BLaER1 treated with 17β-estradiol and CSF1 and Interleukin-3, amounts not matched to agents 10 nM and 100 nM (cell line): Measurements from ENCODE around the gene RRM2.

Experiments
- H3K27ac ChIP-seq, 11 experiments: shearing (Covaris generic); formaldehyde crosslinking; 2 replicates each; pipeline ENCODE4 v1.8.1; 2022
- H3K27me3 ChIP-seq, 11 experiments: shearing (Covaris generic); formaldehyde crosslinking; 2 replicates each; pipeline ENCODE4 v1.8.1; 2022
- H3K36me3 ChIP-seq, 11 experiments: shearing (Covaris generic); formaldehyde crosslinking; 2 replicates each; pipeline ENCODE4 v1.8.1; 2022
- H3K4me1 ChIP-seq, 10 experiments: shearing (Covaris generic); formaldehyde crosslinking; 2 replicates each; pipeline ENCODE4 v1.8.1; 2022
- H3K4me2 ChIP-seq, 11 experiments: shearing (Covaris generic); formaldehyde crosslinking; 2 replicates each; pipeline ENCODE4 v1.8.1; 2022
- H3K4me3 ChIP-seq, 10 experiments: shearing (Covaris generic); formaldehyde crosslinking; 2 replicates each; pipeline ENCODE4 v1.8.1; 2022
- H3K9ac ChIP-seq, 11 experiments: shearing (Covaris generic); formaldehyde crosslinking; 2 replicates each; pipeline ENCODE4 v1.8.1; 2022
- H3K9me3 ChIP-seq, 11 experiments: shearing (Covaris generic); formaldehyde crosslinking; replicated peaks in 1 of 11; 2 replicates each; pipeline ENCODE4 v1.8.1; 2022
- H4K20me1 ChIP-seq, 11 experiments: shearing (Covaris generic); formaldehyde crosslinking; 2 replicates each; pipeline ENCODE4 v1.8.1; 2022
- Cebpa-rat ChIP-seq, 11 experiments: shearing (Covaris generic); IDR thresholded peaks; 2 replicates each; pipeline ENCODE4 v1.8.1; 2022

RRM2 gene

DNA sequence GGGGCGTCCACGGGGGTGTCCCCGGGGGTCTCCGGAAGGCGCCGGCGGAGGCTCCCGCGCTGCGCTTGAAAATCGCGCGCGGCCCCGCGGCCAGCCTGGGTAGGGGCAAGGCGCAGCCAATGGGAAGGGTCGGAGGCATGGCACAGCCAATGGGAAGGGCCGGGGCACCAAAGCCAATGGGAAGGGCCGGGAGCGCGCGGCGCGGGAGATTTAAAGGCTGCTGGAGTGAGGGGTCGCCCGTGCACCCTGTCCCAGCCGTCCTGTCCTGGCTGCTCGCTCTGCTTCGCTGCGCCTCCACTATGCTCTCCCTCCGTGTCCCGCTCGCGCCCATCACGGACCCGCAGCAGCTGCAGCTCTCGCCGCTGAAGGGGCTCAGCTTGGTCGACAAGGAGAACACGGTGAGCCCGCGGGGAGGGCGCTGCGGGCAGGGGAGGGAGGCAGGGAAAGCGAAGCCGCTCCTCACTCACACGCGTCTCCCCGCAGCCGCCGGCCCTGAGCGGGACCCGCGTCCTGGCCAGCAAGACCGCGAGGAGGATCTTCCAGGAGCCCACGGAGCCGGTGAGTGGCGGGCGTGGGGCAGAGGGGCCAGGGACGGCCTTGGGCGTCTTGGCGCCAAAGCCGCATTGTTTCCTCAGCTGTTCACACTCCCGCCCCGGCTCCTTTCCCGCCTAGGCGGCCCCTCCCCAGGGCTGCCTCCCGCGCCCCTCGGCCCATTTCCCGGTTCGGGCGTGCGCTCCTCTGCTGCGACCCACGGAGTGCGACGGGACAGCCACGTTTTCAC is at the start of gene RRM2:
Gene RRM2, plus strand, starts transcription at position 240 of the 781 bp plus-strand sequence. Its CDS starts 60 bp downstream, at position 300.
- H3K9me3 ChIP-seq = no peaks in the 10 kb centered on the region
- H3K4me2 ChIP-seq = peak within 1 kb of the TSS; percentile 85 to 100 (median 92)
- H3K9ac ChIP-seq = peak within 1 kb of the TSS; percentile 76 to 97 (median 93)
- peaks cover 0 to 50% (median 44%) of the 10 kb centered on the region in 11 experiments; a peak in 17 of 22 replicates for H4K20me1 ChIP-seq
- H3K27me3 ChIP-seq = no peaks in the 10 kb centered on the region
- H3K4me3 ChIP-seq = peak within 1 kb of the TSS; percentile 64 to 89 (median 86)
- peak within 1 kb of the TSS in 10 of 11 experiments; percentile 72 to 97 (median 92); a peak in 21 of 22 replicates for H3K27ac ChIP-seq
- H3K4me1 ChIP-seq = peaks cover 57 to 90% (median 73%) of the 10 kb centered on the region in 10 experiments
- TF ChIP-seq Cebpa-rat (IDR thresholded peaks at IDR 0.05) = no peak
- peaks cover 0 to 47% (median 39%) of the 10 kb centered on the region in 11 experiments; a peak in 18 of 22 replicates for H3K36me3 ChIP-seq

- H3K27me3 ChIP-seq = peaks cover 34 to 60% (median 55%) of the 10 kb centered on the region in 11 experiments
Measured at GRCh38 chr2:10073706-10074105, 48.8 kb upstream of the RRM2 start.

DNA sequence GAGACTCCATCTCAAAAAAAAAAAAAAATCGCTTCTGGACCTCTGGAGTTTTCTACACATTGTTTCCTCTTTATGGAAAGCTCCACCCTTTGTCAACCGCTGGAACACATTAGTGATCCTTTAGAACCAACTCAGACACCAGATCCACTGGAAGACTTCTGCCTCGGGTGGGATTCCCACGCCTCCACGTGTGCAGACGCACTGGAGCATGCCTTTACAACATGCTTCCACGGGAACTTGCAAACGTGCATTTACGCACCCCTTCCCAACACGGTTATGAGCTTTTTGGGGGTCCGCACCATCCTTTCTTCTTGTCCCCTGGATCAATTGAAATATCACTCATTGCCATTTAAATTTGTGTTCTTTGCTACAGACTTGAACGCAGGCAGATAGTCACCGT is 47.4 kb upstream of the RRM2 start:
- Histone ChIP-seq H3K4me1 (peaks cover 0 to 23% (median 12%) of the 10 kb centered on the region in 10 experiments; a peak in 16 of 20 replicates), H3K4me2 (0 out of 22 replicates have a peak overlapping the region, but pooled peaks of 1 of the 11 experiments have one; percentile 10), H4K20me1 (peaks cover 0 to 31% (median 19%) of the 10 kb centered on the region in 11 experiments; a peak in 15 of 22 replicates), H3K4me3 (no peak overlapping the region), H3K27ac (no peak overlapping the region), H3K36me3 (no peaks in the 10 kb centered on the region), H3K9ac (no peak overlapping the region), H3K27me3 (peaks cover 48 to 74% (median 69%) of the 10 kb centered on the region in 11 experiments), H3K9me3 (no peaks in the 10 kb centered on the region)
- TF ChIP-seq Cebpa-rat (IDR thresholded peaks at IDR 0.05) = no peak

More at GRCh38 chr2:10073706-10074105, 48.8 kb upstream of the RRM2 start:
- no peak overlapping the region for H3K4me2 ChIP-seq
- no peaks in the 10 kb centered on the region; a peak in 1 of 22 replicates for H3K9me3 ChIP-seq
- no peak overlapping the region for H3K9ac ChIP-seq
- H3K27ac ChIP-seq = no peak overlapping the region
- no peak overlapping the region for H3K4me3 ChIP-seq
- no peak for TF ChIP-seq Cebpa-rat (IDR thresholded peaks at IDR 0.05)
- peaks cover 0 to 10% (median 2%) of the 10 kb centered on the region in 10 experiments; a peak in 10 of 20 replicates for H3K4me1 ChIP-seq
- H4K20me1 ChIP-seq = peaks cover 0 to 19% (median 7%) of the 10 kb centered on the region in 11 experiments; a peak in 12 of 22 replicates
- H3K36me3 ChIP-seq = no peaks in the 10 kb centered on the region

GRCh38 chr2:10075571-10076209 is 46.8 kb upstream of the RRM2 start:
- Histone ChIP-seq H3K4me1 (peaks cover 5 to 27% (median 16%) of the 10 kb centered on the region in 10 experiments; a peak in 19 of 20 replicates), H3K4me2 (peak overlapping the region in 1 of 11 experiments; percentile 10; a peak in 1 of 22 replicates), H3K27ac (no peak overlapping the region), H3K9me3 (no peaks in the 10 kb centered on the region), H3K27me3 (peaks cover 54 to 80% (median 75%) of the 10 kb centered on the region in 11 experiments), H4K20me1 (peaks cover 0 to 37% (median 24%) of the 10 kb centered on the region in 11 experiments; a peak in 16 of 22 replicates), H3K36me3 (no peaks in the 10 kb centered on the region), H3K9ac (no peak overlapping the region), H3K4me3 (no peak overlapping the region)
- no peak for TF ChIP-seq Cebpa-rat (IDR thresholded peaks at IDR 0.05)

GRCh38 chr2:10076511-10076910 is 46.0 kb upstream of the RRM2 start:
- Histone ChIP-seq H3K9ac (no peak overlapping the region), H3K4me1 (peaks cover 8 to 35% (median 22%) of the 10 kb centered on the region in 10 experiments; a peak in 19 of 20 replicates), H3K27ac (no peak overlapping the region), H3K27me3 (peaks cover 62 to 88% (median 83%) of the 10 kb centered on the region in 11 experiments), H3K4me2 (no peak overlapping the region), H3K36me3 (no peaks in the 10 kb centered on the region), H3K9me3 (no peaks in the 10 kb centered on the region), H4K20me1 (peaks cover 0 to 41% (median 25%) of the 10 kb centered on the region in 11 experiments; a peak in 16 of 22 replicates), H3K4me3 (no peak overlapping the region)
- no peak for TF ChIP-seq Cebpa-rat (IDR thresholded peaks at IDR 0.05)

DNA sequence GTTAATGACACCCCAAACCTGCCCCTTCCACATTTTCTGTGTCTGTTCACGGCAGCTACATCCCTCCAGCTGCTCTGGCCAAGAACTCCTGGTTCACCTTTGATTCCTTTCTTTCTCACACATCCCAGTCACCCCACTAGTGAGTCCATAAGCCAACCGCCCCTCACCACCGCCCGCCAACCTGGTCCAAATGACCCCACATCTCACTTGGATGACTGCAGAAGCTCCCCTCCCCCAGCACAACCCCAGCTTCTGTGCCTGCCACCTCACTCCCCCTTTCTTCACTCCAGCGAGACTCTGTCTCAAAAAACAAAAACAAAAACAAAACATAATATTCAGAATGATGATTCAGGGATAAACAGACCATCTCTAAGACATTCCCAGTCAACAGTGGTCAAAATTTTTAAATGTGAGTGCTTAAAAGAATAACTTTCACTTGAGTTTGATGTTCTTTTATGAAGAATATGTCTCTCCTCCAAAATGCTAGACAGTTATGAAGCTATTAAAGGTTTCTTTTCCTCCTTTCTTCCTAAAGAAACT is 45.5 kb upstream of the RRM2 start:
- Histone ChIP-seq H4K20me1 (peaks cover 0 to 41% (median 25%) of the 10 kb centered on the region in 11 experiments; a peak in 16 of 22 replicates), H3K27ac (no peak overlapping the region), H3K4me2 (no peak overlapping the region), H3K27me3 (peaks cover 68 to 93% (median 89%) of the 10 kb centered on the region in 11 experiments), H3K9ac (no peak overlapping the region), H3K4me3 (no peak overlapping the region), H3K4me1 (peaks cover 8 to 34% (median 22%) of the 10 kb centered on the region in 10 experiments; a peak in 19 of 20 replicates), H3K9me3 (no peaks in the 10 kb centered on the region), H3K36me3 (no peaks in the 10 kb centered on the region)
- no peak for TF ChIP-seq Cebpa-rat (IDR thresholded peaks at IDR 0.05)

DNA sequence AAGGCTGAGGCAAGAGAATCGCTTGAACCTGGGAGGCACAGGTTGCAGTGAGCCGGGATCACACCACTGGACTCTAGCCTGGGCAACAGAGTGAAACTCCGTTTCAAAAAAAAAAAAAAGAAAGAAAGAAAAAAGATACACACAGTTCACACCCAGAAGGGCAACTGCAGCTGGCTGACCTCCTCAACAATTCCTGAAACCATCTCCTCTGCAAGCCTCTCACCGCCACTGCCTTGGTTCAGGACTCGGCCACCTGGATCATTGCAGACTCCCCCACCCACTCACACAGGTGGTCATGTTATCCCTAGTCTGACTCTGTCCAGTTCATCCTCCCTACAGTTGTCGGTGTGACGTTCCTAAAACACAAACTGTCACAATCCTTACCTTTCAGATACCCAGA is 44.5 kb upstream of the RRM2 start:
- Histone ChIP-seq H3K4me3 (no peak overlapping the region), H3K9me3 (no peaks in the 10 kb centered on the region), H3K36me3 (no peaks in the 10 kb centered on the region), H3K27me3 (peaks cover 77 to 100% (median 96%) of the 10 kb centered on the region in 11 experiments), H4K20me1 (peaks cover 0 to 37% (median 25%) of the 10 kb centered on the region in 11 experiments; a peak in 16 of 22 replicates), H3K4me2 (no peak overlapping the region), H3K9ac (no peak overlapping the region), H3K27ac (no peak overlapping the region), H3K4me1 (peaks cover 8 to 29% (median 22%) of the 10 kb centered on the region in 10 experiments; a peak in 19 of 20 replicates)
- no peak for TF ChIP-seq Cebpa-rat (IDR thresholded peaks at IDR 0.05)

- Histone ChIP-seq H4K20me1 (peaks cover 0 to 40% (median 25%) of the 10 kb centered on the region in 11 experiments; a peak in 16 of 22 replicates), H3K27me3 (peaks cover 85 to 100% (median 97%) of the 10 kb centered on the region in 11 experiments), H3K36me3 (no peaks in the 10 kb centered on the region), H3K27ac (no peak overlapping the region), H3K4me1 (peaks cover 8 to 29% (median 22%) of the 10 kb centered on the region in 10 experiments; a peak in 19 of 20 replicates), H3K9me3 (no peaks in the 10 kb centered on the region), H3K4me3 (peak overlapping the region; percentile 53 to 73 (median 62); a peak in 16 of 20 replicates), H3K9ac (peak overlapping the region in 8 of 11 experiments; percentile 60 to 75 (median 66); a peak in 7 of 22 replicates), H3K4me2 (peak overlapping the region; percentile 83 to 97 (median 92))
- TF ChIP-seq Cebpa-rat (IDR thresholded peaks at IDR 0.05) = no peak
Measured at GRCh38 chr2:10078704-10079265, 43.8 kb upstream of the RRM2 start.
